Measurements from ENCODE around the gene MYO16. TPM values are rescaled to one million over a fixed set of nuclear protein-coding genes. Genes with fewer than 3 reads are reported as not detected.

MYO16 gene
- total RNA-seq, 1 experiment from 2014 or later, result not detected

DNA sequence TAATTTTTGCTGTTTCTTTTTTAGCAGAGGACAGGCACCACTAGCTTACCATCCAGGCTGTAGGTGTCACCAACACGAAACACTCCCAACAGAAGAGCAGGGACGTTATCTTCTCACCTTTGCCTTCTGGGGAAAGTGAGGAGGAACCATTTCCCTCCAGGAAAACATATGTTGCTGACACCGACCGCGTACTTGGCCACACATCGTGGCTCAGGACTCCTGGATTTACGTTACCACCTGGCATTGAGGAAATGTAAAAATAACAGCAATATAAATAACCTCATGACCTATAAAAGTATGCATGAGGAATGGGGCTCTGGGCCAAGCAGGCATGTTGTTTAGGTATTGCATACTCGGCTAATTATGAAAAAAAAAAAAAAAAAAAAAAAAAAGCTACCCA lies 525.1 kb downstream of the MYO16 start:
- Histone ChIP-seq H3K79me2 (ENCODE audit: insufficient read depth, low read length) (no peaks in the 10 kb centered on the region), H2BK5ac (ENCODE audit: insufficient read length, low read length) (no peak overlapping the region), H4K8ac (replicated peaks; ENCODE audit: insufficient read length, low read depth, low read length) (no peak overlapping the region), H3K4ac (ENCODE audit: low read depth, low read length) (no peak overlapping the region), H4K20me1 (ENCODE audit: control insufficient read depth, insufficient read depth, insufficient read length) (no peaks in the 10 kb centered on the region), H3K18ac (ENCODE audit: insufficient read length, low read depth, low read length) (no peak overlapping the region), H3K4me1 (ENCODE audit: insufficient read depth, low read length) (no peaks in the 10 kb centered on the region), H2AK5ac (ENCODE audit: insufficient read length, low read length) (no peak overlapping the region), H3K79me1 (ENCODE audit: insufficient read depth, low read depth, low read length, poor library complexity, severe bottlenecking) (no peaks in the 10 kb centered on the region), H2BK20ac (ENCODE audit: low read depth, low read length, poor library complexity, severe bottlenecking) (no peak overlapping the region), H3K23me2 (ENCODE audit: insufficient read length, low read depth, low read length, poor library complexity, severe bottlenecking) (no peaks in the 10 kb centered on the region), H2BK12ac (ENCODE audit: insufficient read length, low read depth, low read length) (no peak overlapping the region), H3K9me3 (ENCODE audit: control insufficient read depth, low read depth, low read length) (no peaks in the 10 kb centered on the region), H3K14ac (ENCODE audit: insufficient read depth, low read length) (no peak overlapping the region), H2BK15ac (ENCODE audit: low read depth, low read length) (no peak overlapping the region), H3K9ac (ENCODE audit: extremely low read depth, insufficient read length, low read length) (no peak overlapping the region), H3K23ac (ENCODE audit: insufficient read length, low read depth, low read length) (no peak overlapping the region), H3K27ac (ENCODE audit: insufficient read length, low read depth, low read length) (no peak overlapping the region), H3T11ph (ENCODE audit: low read length) (no peak overlapping the region), H4K91ac (ENCODE audit: insufficient read length, low read depth, low read length) (no peak overlapping the region), H4K5ac (ENCODE audit: insufficient read length, low read depth, low read length) (no peak overlapping the region), H3K56ac (ENCODE audit: insufficient read length, low read depth, low read length) (no peak overlapping the region), H2BK120ac (ENCODE audit: low read depth, low read length, poor library complexity, severe bottlenecking) (no peak overlapping the region), H3K27me3 (ENCODE audit: insufficient read depth, low read length) (no peaks in the 10 kb centered on the region), H2AFZ (ENCODE audit: low read length) (no peak overlapping the region), H3K4me2 (ENCODE audit: insufficient read depth, insufficient read length, low read length) (no peak overlapping the region)
- TF ChIP-seq, protein P1, sequence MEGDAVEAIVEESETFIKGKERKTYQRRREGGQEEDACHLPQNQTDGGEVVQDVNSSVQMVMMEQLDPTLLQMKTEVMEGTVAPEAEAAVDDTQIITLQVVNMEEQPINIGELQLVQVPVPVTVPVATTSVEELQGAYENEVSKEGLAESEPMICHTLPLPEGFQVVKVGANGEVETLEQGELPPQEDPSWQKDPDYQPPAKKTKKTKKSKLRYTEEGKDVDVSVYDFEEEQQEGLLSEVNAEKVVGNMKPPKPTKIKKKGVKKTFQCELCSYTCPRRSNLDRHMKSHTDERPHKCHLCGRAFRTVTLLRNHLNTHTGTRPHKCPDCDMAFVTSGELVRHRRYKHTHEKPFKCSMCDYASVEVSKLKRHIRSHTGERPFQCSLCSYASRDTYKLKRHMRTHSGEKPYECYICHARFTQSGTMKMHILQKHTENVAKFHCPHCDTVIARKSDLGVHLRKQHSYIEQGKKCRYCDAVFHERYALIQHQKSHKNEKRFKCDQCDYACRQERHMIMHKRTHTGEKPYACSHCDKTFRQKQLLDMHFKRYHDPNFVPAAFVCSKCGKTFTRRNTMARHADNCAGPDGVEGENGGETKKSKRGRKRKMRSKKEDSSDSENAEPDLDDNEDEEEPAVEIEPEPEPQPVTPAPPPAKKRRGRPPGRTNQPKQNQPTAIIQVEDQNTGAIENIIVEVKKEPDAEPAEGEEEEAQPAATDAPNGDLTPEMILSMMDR (conservative IDR thresholded peaks at IDR 0.05), result no peak
- no CpG with 5 or more reads among the region's 8 CpGs for WGBS (ENCODE audit: extremely low coverage, insufficient read length, low lambda C conversion rate)
- no peak overlapping the region for H3K4me3 Mint-ChIP-seq
- no peaks in the 10 kb centered on the region; a peak in 1 of 7 replicates for H3K36me3 Mint-ChIP-seq (ENCODE audit: insufficient read depth in 1 of 3, low read depth in 3 of 3)
- no peaks in the 10 kb centered on the region for H3K9me3 Mint-ChIP-seq
- no peak for DNase-seq
- H3K27me3 Mint-ChIP-seq (ENCODE audit: low read depth), result no peaks in the 10 kb centered on the region; the same call in 1 of the 2 replicates
- H3K27ac Mint-ChIP-seq, result no peak overlapping the region
- peaks cover 41 to 53% of the 10 kb centered on the region in 2 experiments for H3K4me1 Mint-ChIP-seq
